GM21423 (cell line): ENCODE results near the gene TTC38.

Experiments used
- ATAC-seq: cut with Tn5 transposase; IDR thresholded peaks from one replicate; pipeline ENCODE4 v1.9.1; 2021; ENCODE audit warnings: mild to moderate bottlenecking, moderate library complexity; ENCODE audit not compliant: unreplicated experiment

The TTC38 gene

DNA sequence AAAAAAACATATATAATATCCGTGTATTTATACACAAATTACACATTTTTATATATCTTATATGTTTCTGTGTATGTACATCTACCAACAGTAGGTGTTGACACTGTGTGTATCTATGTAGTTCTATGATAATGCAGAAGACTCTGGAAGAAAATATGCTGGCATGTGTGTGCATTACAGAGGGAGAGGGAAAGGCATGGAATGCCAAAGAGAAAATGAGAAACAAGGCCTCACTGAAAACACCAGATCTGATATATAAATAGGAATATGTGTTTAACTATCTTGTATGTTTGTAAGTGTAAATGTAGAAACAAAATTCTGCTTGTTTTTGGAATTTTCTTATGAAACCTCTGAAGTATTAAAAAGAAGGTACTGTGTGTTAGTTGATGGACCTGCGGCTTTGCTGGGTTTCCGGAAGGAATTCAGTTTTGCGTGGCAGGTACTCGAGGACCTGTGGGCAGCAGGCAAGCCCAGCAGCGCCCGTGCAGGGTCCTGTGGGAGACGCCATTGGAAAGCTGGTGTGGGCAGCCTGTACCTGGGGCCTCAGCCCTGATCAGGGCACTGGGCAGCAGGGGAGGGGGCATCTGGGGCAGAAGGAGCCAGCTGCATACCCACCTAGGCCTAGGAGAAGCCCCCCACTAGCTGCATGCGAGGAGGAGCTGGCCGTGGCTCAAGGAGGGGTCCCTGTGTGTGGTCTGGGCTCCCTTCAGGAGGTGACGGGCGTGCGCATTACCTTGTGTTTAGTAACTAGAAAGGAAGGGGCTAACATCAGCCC is 60.1 kb downstream of the TTC38 start:
- ATAC-seq: no peak

DNA sequence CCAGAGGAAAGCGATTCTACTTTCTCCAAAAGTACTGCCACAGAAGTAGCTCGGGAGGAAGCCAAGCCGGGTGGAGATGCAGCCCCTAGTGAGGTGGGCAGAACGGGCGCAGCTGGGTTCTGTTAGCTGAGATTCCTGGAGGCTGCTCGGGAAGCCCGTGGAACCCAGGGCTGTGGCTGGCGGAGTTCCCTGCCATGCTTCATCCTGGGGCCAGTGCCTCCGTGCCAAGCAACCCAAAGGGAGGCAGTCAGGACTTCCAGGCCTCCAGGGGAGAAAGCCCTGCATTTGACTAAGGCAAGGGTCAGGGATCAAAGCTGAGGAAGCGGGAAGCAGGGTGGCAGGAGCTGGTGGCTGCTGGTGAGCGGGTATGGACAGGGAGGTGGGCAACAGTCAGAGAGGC is 61.0 kb downstream of the TTC38 start:
- ATAC-seq: no peak

DNA sequence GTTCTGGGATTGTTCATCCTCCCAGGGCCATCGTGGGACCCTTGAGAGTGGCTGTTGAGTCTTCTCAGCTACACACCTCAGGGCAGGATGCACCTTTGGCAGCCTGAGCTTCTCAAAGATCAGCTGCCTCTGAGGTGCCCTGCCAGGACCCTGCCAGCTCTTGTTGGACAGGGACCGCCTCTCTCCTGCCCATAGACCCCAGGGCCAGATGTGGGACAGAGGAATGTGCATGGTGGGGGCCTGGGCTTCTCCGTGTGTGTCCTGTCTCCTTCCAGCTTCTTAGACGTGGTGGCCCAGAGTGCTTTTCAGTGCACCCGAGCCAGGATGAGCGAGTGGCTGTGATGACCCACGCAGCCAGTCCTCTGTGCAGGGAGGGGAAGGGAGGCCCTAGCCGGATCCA is 61.8 kb downstream of the TTC38 start:
- ATAC-seq: no peak

DNA sequence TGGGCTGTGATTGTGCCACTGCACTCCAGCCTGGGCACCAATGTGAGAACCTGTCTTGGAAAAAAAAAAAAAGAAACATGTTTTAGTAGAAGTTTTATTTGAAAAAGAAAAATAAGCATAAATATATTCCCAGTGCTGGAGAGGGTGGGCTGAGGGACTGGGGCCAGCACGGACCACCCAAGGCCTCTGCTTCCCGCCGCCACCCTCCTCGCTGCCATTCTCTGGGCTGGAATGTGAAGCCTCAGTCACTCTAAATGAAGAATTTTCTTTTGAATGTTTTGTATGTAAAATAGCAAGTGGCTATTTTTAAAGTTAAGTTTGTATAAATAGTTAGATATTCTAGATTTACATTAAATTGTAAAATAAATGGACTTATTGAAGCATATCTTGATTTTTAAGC is 62.6 kb downstream of the TTC38 start:
- ATAC-seq: no peak

DNA sequence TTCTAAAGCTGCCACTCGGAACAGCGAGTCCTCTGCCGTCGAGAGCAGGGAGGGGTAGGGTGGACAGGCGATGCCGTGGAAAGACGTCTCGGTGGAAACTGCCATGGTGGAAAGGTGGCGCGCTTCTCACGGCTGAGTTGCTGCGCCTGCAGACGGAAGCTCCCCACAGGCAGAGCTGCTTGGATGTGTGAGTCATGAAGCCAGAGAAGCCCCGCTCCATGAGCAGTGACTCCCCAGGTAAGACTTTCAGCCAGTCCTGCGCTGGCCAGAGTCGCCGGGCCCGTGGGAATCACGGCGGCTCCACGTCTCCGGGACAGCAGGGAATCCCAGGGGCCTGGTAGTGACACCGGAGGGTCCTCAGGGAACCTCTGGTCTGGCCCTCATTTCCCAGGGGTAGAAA is 63.7 kb downstream of the TTC38 start:
- ATAC-seq: no peak

DNA sequence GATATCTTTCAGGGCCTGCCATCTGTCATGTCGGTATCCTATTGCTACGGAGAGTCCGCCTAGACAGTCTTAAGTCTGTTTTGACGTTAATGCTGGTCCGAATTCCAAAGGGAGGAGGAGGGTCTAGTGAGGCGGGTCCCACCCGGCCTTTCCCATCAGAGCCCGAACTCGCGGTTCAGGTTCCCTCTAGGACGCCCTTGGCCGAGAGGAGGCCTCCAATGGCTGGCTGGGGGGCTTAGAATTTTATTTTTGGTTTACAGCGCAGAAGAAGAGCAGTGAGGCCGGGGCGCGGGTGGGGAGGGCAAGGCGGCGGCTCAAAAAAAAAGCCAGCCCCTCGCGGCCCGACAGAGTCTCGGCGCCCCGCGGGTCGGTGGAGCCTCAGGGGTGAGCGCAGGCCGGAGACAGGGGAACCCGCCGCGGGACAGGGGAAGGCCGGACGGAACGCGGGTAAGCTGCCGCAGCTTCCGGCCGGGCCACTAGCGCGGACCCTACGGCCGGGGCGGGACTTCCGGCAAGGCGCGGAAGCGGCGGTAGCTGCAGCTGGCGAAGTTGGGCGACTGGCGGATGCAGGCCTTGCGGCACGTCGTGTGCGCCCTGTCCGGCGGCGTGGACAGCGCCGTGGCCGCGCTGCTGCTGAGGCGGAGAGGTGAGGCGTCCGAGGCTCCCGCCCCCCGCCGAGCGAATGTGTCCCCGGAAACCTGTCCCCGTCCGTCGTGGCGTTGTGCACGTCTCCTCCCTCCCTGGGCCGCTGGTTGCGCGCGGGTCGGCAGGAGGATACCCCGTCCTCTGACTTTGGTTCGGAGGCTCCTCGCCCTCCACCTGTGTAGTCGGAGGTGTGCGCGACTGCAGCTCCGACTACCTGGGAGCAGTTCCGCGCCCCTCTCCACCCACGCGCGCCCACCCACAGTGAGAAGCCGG is 67.7 kb downstream of the TTC38 start, which contains the start of gene TRMU:
TRMU (plus strand) TSS at position 514 of the 918 bp plus-strand sequence; CDS start at position 565, 51 bp downstream.
- peak; percentile 91 for ATAC-seq

DNA sequence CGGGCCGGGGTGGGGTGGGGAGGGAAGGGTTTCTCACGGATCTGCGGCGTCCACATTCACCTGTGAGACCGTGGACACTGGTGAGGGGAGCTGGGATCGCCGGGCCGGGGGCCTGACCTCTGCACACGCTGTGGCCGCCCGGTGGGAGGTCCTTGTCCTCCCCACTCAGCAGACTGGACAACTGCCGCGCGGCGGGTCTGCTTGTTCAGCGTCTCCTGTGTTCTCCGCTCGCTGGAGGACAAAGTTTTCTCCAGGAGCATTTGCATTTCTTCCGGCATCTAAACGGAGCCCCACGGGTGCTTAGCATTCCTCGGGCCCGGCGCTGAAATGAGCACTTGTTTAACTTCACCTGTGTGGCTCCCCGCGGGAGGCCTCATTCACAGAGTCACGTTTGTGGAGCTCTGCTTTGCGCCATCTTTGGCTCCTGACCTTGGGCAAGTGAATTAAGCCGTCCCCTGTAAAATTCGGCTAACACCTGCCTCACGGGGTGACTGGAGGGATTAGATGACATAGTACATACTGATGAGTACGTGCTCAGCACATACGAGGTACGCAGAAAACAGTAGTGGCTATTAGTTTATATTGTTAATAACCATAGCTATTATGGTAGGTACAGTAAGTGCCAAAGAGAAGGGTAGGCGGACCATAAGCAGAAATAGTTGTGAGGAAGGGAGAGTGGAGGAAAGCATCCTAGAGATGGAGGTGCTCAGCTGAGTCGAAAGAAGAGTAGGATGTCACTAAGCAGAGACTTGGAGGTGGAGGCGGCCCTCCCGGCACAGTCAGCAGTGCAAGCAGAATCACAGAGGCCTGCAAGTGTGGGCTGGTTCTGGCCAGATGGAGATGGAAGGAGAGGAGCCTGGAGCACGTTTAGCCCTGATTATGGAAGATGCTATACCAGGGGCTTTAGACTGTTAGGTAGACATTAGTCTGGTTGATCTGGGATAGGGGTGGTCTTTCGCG is 68.6 kb downstream of the TTC38 start:
- ATAC-seq: peak; percentile 10

DNA sequence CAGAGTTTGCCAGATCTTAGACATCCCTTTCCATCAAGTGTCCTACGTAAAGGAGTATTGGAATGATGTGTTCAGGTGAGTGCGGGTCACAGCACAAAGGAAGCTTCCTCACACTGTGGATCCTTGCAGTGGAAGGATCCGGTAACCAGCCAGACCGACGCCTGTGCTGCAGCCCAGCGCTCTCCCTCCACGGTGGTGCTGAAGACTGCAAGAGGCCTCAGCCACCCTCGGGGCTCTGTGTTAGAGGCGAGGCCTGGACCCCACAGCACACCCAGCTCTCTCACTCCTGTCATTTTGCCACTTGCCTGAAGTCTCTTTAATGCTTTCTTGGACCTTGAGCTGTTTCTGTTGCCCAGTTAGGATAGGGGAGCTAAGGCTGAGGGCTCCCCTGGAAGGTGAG is 70.1 kb downstream of the TTC38 start:
- no peak for ATAC-seq

DNA sequence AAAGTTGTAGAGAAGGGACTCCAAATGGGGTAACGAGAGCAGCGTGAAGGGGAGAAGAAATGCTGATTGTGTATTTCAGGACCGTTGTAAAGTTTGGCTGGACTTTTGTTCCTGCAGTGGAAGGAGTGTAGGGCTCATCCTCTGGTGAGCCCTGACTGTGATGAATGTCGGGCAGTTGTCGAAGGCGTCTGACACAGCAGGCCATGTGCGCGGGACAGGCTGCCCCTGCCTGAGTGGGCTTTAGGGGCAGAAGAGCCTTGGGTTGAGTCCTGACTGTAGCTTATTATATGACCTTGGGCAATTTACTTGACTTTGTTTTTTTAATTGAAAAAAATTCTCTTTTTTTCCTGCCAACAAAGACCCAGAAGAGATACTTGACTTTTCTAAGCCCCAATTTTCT is 70.8 kb downstream of the TTC38 start:
- ATAC-seq: no peak

DNA sequence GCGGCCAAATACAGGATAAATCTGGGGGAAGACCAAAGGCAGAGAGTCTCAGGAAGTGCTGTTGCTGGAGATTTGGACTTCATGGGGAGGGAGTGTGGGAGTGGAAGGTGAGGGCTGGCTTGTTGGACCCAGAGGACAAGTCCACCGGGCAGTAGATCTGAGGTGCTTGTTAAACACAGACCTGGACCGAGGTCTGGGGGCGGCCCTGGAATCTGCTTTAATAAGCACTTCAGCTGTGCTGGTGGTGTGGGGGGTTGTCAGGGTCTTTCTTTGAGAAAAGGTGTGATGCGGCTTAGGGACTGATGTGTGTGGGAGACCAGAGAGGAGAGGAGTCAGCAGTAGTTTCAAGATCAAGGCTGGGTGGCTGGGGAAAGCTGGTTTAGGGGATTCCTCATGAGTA is 72.1 kb downstream of the TTC38 start:
- ATAC-seq: no peak

DNA sequence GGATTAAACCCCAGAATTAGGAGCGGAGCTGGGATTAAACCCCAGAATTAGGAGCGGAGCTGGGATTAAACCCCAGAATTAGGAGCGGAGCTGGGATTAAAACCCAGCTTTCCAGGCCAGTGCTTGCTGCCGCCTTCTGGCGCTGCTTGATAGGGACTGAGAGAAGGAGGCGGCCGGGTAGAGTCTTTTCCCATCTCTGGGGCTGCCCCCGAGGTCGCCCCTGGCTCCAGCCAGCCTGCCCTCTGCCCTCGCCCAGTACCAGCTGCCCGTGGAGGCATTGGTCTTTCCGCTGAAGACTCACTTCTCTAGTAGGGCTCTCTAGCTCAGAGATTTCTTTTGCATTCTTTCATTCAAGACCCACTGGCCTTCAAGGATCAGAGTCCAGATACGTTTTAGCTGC is 72.9 kb downstream of the TTC38 start:
- no peak for ATAC-seq
